Stimulated activated CD4-positive, alpha-beta T cell treated with anti-CD3 and anti-CD28 coated beads, TNF-alpha, amount 100 ng/mL, for 1 hour (primary cell): ENCODE measurements around the gene ZNF479.
"Not testable (repeated sequence)": the region's sequence is repeated elsewhere in the genome, so short reads cannot be mapped to it uniquely, and the experiment has no call there.

Experiments used
- DNase-seq, 3 donors: peaks; one replicate each; pipeline ENCODE4 v3.0.0-alpha.2; 2020; ENCODE audit warnings: low read depth in 3 of 3, low spot score in 1 of 3

Gene ZNF479

DNA sequence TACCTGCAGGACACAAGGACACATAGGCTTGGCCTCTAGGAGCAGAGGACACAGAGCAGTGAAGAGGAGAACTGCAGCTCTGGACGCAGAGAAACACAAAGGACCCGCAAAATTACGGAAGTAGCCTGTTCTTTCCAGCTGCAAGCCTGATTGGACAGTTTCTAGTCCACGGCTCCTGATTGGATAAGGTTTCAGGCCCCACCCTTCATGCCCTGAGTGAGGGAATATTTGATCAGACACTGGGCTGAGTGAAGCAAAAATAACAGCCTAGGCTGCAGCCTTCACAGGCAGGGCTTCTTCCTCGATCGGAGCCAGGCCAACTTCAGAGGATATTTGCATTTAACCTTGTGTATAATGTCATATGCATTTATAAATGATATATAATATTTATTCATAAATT lies at the start of gene ZNF479:
TSS of gene ZNF479 (minus strand) at position 101 of the 400 bp plus-strand sequence. CDS start 112 bp downstream, outside the sequence.
- not testable (repeated sequence) for DNase-seq

DNA sequence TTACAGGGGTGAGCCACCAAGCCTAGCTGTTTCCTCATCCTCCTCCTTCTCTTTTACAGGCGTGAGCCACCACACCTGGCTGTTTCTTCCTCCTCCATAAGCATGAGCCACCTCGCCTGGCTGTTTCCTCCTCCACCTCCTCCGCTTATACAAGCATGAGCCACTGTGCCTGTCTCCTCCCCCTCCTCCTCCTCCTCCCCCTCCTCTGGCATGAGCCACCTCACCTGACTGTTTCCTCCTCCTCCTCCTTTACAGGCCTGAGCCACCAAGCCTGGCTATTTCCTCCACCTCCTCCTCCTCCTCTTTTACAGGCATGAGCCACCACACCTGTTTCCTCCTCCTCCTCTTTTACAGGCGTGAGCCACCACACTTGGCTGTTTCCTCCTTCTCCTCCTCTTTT lies 49.8 kb upstream of the ZNF479 start:
- DNase-seq: no peak

DNA sequence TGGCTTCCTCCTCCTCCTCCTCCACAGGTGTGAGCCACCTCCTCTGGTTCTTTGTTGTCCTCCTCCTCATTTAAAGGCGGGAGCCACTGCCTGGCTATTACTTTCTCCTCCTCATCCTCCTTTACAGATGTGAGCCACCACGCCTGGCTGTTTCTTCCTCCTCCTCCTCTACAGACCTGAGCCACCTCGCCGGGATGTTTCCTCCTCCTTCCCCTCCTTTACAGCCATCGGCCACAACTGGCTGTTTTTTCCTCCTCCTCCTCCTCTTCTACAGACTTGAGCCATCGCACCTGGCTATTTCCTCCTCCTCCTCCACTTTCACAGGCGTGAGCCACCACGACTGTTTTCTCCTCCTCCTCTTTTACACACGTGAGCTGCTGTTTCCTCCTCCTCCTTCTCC lies 49.0 kb upstream of the ZNF479 start:
- DNase-seq: no peak

DNA sequence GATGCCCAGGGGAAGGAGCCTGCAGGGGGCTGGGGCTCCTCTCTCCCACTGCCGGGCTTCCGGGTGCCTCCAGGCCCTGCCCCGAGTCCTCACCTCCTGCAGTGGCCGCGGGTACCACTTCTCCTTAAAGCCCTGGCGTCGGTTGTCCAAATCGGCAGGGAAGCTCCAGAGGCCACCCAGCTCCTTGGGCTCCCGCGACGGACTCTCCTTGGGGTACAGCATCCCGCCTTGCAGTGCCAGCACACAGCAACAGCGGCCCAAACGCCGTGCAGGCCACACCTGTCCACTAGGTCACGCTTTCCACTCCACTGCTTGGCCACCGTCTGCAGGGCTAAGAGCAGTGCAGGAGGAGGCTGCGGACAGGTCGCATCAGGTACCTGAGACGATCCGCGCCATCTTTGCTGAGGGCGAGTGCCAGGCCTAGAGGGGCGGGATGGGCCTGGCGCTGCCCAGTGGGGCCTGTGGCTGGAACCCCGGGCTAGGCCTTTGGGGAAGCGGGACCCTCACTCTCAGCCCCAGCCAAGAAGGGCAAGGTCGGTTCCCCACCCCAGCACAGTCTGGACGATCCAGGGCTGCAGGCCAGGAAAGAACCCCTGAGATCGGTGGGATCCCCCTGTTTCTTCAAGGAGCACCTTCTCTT lies 47.7 kb upstream of the ZNF479 start:
- DNase-seq: no peak

DNA sequence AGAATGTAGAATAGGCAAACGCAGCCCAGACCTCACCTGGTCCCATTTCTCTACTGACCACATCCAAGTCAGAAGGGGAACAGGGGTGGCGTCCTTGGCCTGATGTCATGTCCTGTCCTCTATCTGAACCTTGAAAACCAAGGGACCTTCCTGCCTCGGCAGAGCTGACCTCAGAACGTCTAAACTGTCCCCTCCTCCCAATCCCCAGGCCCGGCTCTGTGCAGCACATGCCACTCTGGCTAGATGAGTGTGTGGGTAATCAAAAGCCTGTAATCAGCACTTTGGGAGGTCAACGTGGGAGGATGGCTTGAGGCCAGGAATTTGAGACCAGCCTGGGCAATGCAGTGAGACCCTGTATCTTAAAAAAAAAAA lies 46.5 kb upstream of the ZNF479 start:
- no peak for DNase-seq

DNA sequence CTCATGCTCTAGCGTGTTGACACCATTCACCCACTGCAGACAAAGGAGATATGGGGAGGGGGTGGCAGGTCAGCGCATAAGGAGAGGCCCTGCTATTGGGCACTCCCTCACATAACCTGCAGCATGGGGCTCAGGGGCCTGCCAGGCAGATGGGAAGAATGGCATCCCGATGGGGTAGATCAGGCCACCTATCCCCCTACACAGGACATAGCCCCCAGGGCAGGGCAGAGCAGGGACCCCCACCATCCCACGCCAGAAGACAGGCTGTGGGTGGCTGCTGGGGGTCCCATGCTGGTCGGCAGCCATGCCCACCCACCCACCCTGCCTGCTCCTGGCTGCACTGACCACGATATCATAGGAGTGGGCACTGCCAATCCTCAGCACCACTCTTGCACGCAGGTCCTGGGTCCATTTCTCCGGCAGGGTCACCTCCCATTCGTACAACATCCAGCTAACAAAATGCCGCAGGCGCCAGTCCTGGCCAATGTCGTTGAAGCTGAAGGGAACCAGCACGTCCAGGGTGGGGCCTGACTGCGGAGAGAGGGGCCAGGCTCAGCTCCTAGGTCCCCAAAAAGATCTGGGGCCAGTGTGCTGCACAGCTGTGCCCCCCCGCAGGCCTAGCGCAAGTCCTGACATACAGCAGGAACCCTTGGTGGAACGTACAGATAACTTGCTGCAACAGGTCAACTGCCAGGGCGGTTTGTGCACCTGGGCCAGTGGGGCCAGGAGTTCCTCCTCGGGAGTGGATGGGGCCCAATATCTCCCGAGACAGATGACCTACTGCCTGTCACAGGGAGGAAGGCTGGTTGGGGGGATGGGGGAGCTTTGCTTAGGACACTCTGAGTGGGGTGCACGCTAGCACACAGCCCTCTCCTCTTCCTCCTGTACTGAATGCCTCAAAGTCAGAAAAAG lies 45.9 kb upstream of the ZNF479 start:
- DNase-seq: no peak

DNA sequence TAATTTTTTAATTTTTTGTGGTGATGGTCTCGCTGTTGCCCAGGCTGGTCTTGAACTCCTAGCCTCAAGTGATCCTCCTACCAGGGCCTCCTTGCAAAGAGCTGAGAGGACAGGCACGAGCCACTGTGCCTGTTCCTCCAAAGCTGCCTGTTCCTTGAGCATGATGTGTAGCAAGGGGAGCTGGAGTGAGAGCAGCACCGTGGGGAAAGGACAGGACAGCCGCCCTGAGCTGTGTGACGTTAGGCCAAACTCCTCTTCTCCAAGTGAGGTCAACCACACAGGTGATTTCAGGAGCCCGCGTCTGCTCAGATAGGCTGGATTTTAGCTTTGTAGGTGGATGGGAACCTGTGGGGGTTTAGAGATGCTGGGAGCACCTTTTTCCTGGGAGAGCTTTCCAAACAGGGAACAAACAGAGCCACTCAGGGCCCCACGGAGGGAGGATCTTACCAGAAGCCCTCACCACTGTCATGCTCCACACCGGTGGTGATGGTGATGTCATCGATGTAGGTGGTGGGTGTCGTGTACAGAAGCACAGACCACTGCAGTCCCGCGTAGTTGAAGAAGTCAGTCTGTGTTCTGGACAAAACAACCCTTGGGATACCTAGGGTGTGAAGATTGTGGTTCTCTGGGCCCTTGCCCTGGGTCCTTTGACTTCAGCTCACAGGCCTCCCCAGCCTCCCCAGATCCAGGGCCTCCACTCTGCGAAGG lies 44.8 kb upstream of the ZNF479 start:
- DNase-seq: no peak

DNA sequence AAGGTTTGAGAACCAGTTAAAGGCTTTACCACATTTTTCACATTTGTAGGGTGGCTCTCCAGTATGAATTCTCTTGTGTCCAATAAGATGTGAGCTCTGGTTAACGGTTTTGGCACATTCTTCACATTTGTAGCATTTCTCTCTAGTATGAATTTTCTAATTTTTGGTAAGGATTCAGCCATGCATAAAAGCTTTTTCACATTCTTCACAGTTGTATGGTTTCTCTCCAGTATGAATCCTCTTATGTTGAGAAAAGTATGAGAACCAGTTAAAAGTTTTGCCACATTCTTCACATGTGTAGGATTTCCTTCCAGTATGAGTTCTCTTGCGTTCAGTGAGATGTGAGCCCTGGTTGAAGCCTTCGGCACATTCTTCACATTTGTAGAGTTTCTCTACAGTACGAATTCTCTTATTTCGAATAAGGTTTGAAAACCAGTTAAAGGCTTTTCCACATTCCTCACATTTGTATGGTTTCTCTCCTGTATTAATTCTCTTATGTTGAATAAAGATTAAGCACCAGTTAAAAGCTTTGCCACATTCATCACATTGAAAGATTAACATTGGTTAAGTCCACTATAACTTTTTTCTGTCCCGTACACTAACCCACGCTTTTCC lies 33.2 kb upstream of the ZNF479 start:
- DNase-seq: no peak

DNA sequence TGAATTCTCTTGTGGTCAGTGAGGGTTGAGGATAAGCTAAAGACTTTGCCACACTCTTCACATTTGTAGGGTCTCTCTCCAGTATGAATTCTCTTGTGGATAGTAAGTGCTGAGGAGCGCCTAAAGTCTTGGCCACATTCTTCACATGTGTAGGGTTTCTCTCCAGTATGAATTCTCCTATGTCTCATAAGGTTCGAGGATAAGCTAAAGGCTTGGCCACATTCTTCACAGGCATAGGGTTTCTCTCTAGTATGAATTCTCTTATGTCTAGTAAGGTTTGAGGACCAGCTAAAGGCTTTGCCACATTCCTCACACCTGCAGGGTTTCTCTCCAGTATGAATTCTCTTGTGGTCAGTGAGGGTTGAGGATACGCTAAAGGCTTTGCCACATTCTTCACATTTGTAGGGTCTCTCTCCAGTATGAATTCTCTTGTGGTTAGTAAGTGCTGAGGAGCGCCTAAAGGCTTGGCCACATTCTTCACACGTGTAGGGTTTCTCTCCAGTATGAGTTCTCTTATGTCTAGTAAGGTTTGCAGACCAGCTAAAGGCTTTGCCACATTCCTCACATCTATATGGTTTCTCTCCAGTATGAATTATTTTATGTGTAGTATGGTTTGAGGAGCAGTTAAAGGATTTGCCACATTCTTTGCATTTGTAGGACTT lies 12.0 kb downstream of the ZNF479 start:
- DNase-seq: not testable (repeated sequence)
